GM12865 (cell line): ENCODE results near the gene SAMD4A.

Experiments used
- DNase-seq: peaks from one replicate; pipeline ENCODE4 v3.0.0; 2010; ENCODE audit warnings: low read depth
- H3K4me3 ChIP-seq: 2 replicates; pipeline ENCODE4 v1.5.1; 2011; ENCODE audit warnings: mild to moderate bottlenecking, low read depth, low read length, control low read depth
- CTCF ChIP-seq: IDR thresholded peaks from 2 replicates; pipeline ENCODE4 v1.5.1; 2011; ENCODE audit warnings: low read length, control low read depth, low read depth, inconsistent platforms; ENCODE audit not compliant: insufficient read depth; ENCODE audit errors: missing control alignments

Gene SAMD4A

GRCh38 chr14:54698501-54698900 lies 131.6 kb downstream of the SAMD4A start:
- no peak for DNase-seq
- H3K4me3 ChIP-seq, result no peak overlapping the region
- no peak for TF ChIP-seq CTCF

- no peak for TF ChIP-seq CTCF
- no peak for DNase-seq
- H3K4me3 ChIP-seq, result no peak overlapping the region
These were observed 132.1 kb downstream of the SAMD4A start for GRCh38 chr14:54698966-54699530.

- no peak for DNase-seq
- no peak overlapping the region for H3K4me3 ChIP-seq
- TF ChIP-seq CTCF, result no peak
These were observed 132.8 kb downstream of the SAMD4A start for GRCh38 chr14:54699735-54700134.

DNA sequence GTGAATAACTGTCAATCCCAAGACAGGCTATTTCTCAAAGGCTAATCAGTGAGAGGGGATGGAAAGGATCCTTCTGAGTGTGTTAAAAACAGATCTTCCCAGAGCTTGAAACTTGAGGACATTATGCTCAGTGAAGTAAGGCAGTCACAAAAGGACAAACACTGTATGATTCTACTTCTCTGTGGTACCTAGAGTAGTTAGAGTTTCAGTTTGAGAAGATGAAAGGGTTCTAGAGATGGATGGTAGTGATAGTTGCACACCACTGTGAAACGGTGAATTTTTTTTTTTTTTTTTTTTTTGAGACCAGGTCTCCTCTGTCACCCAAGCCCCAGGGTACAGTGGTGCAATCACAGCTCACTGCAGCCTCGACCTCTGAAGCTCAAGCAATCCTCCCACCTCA lies 133.8 kb downstream of the SAMD4A start:
- H3K4me3 ChIP-seq, result no peak overlapping the region
- TF ChIP-seq CTCF, result no peak
- no peak for DNase-seq

DNA sequence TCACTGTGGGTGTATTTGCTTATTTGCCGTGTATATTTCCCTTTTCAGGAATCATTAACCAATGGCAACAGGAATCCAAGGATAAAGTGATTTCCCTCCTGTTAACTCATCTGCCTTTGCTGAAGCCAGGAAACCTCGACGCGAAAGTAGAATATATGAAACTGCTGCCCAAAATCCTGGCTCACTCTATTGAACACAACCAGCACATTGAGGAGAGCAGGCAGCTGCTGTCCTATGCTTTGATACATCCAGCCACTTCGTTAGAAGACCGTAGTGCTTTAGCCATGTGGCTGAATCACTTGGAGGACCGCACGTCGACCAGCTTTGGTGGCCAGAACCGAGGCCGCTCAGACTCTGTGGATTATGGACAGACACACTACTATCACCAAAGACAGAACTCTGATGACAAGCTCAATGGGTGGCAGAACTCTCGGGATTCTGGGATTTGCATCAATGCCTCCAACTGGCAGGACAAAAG lies 135.1 kb downstream of the SAMD4A start:
- DNase-seq, result no peak
- H3K4me3 ChIP-seq, result no peak overlapping the region
- TF ChIP-seq CTCF, result no peak

DNA sequence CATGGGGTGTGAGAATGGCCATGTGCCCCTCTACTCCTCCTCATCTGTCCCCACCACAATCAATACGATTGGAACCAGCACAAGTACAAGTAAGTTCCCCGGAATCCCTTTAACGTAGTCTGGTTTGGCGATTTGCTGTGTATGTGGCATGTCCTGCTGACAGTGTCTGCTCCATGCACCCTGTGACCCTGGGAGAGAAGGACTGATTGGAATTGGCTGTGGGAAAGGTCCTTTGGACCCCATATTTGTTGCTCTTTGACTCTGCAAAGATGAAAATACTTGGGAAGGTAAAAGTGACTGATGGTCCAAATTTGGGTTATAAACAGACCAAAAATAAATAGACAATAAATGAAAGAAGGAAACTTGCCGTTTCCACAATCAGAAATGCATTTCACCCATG lies 135.6 kb downstream of the SAMD4A start:
- no peak overlapping the region for H3K4me3 ChIP-seq
- no peak for DNase-seq
- no peak for TF ChIP-seq CTCF

- no peak for DNase-seq
- H3K4me3 ChIP-seq, result no peak overlapping the region
- no peak for TF ChIP-seq CTCF
These were observed 136.2 kb downstream of the SAMD4A start for GRCh38 chr14:54703082-54703481.
